Epithelial cell of prostate (primary cell): ENCODE measurements around the gene RNH1.

Experiments
- DNase-seq: peaks from one replicate; pipeline ENCODE4 v3.0.0-alpha.2; 2011; ENCODE audit warnings: low read depth, low spot score
- H3K27ac ChIP-seq: fragments of 450-650 bp; 2 replicates; pipeline ENCODE4 v1.5.1; 2017; ENCODE audit warnings: mild to moderate bottlenecking

Gene RNH1

GRCh38 chr11:461626-462025 is 45.4 kb downstream of the RNH1 start:
- no peak overlapping the region for H3K27ac ChIP-seq
- DNase-seq, result no peak

- no peak for DNase-seq
- no peak overlapping the region for H3K27ac ChIP-seq
Observed at GRCh38 chr11:460331-461199, 46.5 kb downstream of the RNH1 start.

- DNase-seq, result no peak
- no peak overlapping the region for H3K27ac ChIP-seq
Observed at GRCh38 chr11:459511-460220, 47.4 kb downstream of the RNH1 start.

GRCh38 chr11:457111-457760 is 49.8 kb downstream of the RNH1 start:
- no peak overlapping the region for H3K27ac ChIP-seq
- DNase-seq, result no peak

GRCh38 chr11:456533-456932 is 50.5 kb downstream of the RNH1 start:
- no peak for DNase-seq
- H3K27ac ChIP-seq, result no peak overlapping the region

GRCh38 chr11:455566-456147 is 51.4 kb downstream of the RNH1 start:
- H3K27ac ChIP-seq, result no peak overlapping the region
- DNase-seq, result no peak

GRCh38 chr11:454801-455565 is 52.1 kb downstream of the RNH1 start:
- no peak for DNase-seq
- no peak overlapping the region for H3K27ac ChIP-seq

- DNase-seq, result no peak
- H3K27ac ChIP-seq, result no peak overlapping the region
Observed at GRCh38 chr11:454043-454442, 53.0 kb downstream of the RNH1 start.

- no peak overlapping the region for H3K27ac ChIP-seq
- no peak for DNase-seq
Observed at GRCh38 chr11:453564-453963, 53.5 kb downstream of the RNH1 start.

- H3K27ac ChIP-seq, result no peak overlapping the region
- DNase-seq, result no peak
Observed at GRCh38 chr11:452916-453527, 54.0 kb downstream of the RNH1 start.

- H3K27ac ChIP-seq, result no peak overlapping the region
- DNase-seq, result no peak
Observed at GRCh38 chr11:452203-452744, 54.8 kb downstream of the RNH1 start.

- no peak overlapping the region for H3K27ac ChIP-seq
Observed at GRCh38 chr11:451738-452137, 55.3 kb downstream of the RNH1 start.

GRCh38 chr11:450809-451451 is 56.1 kb downstream of the RNH1 start:
- no peak overlapping the region for H3K27ac ChIP-seq
- peak; percentile 26 for DNase-seq

More at GRCh38 chr11:451738-452137, 55.3 kb downstream of the RNH1 start:
- DNase-seq, result no peak

- peak within 1 kb of the TSS; percentile 85 for H3K27ac ChIP-seq
- DNase-seq, result peak; percentile 75
Observed at GRCh38 chr11:449889-450808, 56.9 kb downstream of the RNH1 start, which contains the start of gene PTDSS2. TSS of gene PTDSS2 (plus strand) at chr11:450279. CDS start at chr11:450456, 177 bp downstream.

GRCh38 chr11:447923-448731 is 58.9 kb downstream of the RNH1 start:
- H3K27ac ChIP-seq, result peak overlapping the region; percentile 85

GRCh38 chr11:446891-447290 is 60.2 kb downstream of the RNH1 start:
- peak; percentile 16 for DNase-seq
- H3K27ac ChIP-seq, result no peak overlapping the region

More at GRCh38 chr11:447923-448731, 58.9 kb downstream of the RNH1 start:
- DNase-seq, result peak; percentile 36
